Keratinocyte (primary cell): Measurements from ENCODE around the gene RSPH9. TPM values are rescaled to one million over a fixed set of nuclear protein-coding genes. Genes with fewer than 3 reads are reported as not detected.
"Not testable (repeated sequence)": the region's sequence is repeated elsewhere in the genome, so short reads cannot be mapped to it uniquely, and the experiment has no call there.

Experiments
- DNase-seq: peaks from one replicate; pipeline ENCODE4 v3.0.0-alpha.2; 2011; ENCODE audit warnings: low read depth, missing footprints, low spot score
- FAIRE-seq: peaks from 2 replicates; lab custom pipeline; 2011; peaks lifted over from hg19 to GRCh38; lab: Jason Lieb, UNC
- H2AFZ ChIP-seq: 2 replicates; pipeline ENCODE4 v1.6.0; 2012; ENCODE audit warnings: low read length, control low read depth, inconsistent platforms; ENCODE audit not compliant: control insufficient read depth
- H3K27ac ChIP-seq: 2 replicates; pipeline ENCODE4 v1.5.1; 2011; ENCODE audit warnings: low read length; ENCODE audit not compliant: control insufficient read depth, insufficient read depth
- H3K27me3 ChIP-seq: 3 replicates; pipeline ENCODE4 v1.6.0; 2011; ENCODE audit warnings: low read length; ENCODE audit not compliant: control insufficient read depth, insufficient read depth; ENCODE audit errors: extremely low read depth
- H3K36me3 ChIP-seq, 2 experiments: 2 replicates in 1 of 2; 3 replicates in 1 of 2; pipeline ENCODE4 v1.5.1; 2011; ENCODE audit warnings: low read length in 2 of 2, mild to moderate bottlenecking in 1 of 2; ENCODE audit not compliant: control insufficient read depth in 2 of 2, insufficient read depth in 2 of 2; ENCODE audit errors: extremely low read depth in 1 of 2
- H3K4me1 ChIP-seq: 3 replicates; pipeline ENCODE4 v1.5.1; 2011; ENCODE audit warnings: low read length; ENCODE audit not compliant: control insufficient read depth, insufficient read depth; ENCODE audit errors: extremely low read depth
- H3K4me2 ChIP-seq: 3 replicates; pipeline ENCODE4 v1.6.0; 2011; ENCODE audit warnings: low read depth, low read length; ENCODE audit not compliant: control insufficient read depth, insufficient read depth; ENCODE audit errors: extremely low read depth
- H3K4me3 ChIP-seq, 3 experiments: fragments of 200-600 bp in 1 of 3; sonication (generic) in 1 of 3; 2 replicates in 2 of 3; 3 replicates in 1 of 3; pipeline ENCODE4 v1.5.1; 2011 to 2016; ENCODE audit warnings: low read length in 3 of 3, mild to moderate bottlenecking in 3 of 3, control low read depth in 2 of 3, inconsistent platforms in 1 of 3, low read depth in 1 of 3, mixed read lengths in 1 of 3, mixed run types in 1 of 3, moderate library complexity in 1 of 3; ENCODE audit not compliant: control insufficient read depth in 2 of 3, insufficient read depth in 2 of 3; ENCODE audit errors: extremely low read depth in 1 of 3
- H3K79me2 ChIP-seq: 2 replicates; pipeline ENCODE4 v1.6.0; 2012; ENCODE audit warnings: low read length; ENCODE audit not compliant: control insufficient read depth, insufficient read depth
- H3K9ac ChIP-seq: 3 replicates; pipeline ENCODE4 v1.6.0; 2011; ENCODE audit warnings: low read length; ENCODE audit not compliant: control insufficient read depth, insufficient read depth; ENCODE audit errors: extremely low read depth
- H3K9me1 ChIP-seq: 3 replicates; pipeline ENCODE4 v1.6.0; 2011; ENCODE audit warnings: low read length; ENCODE audit not compliant: control insufficient read depth, insufficient read depth; ENCODE audit errors: extremely low read depth
- H3K9me3 ChIP-seq: 2 replicates; pipeline ENCODE4 v1.5.1; 2012; ENCODE audit warnings: low read depth, low read length; ENCODE audit not compliant: control insufficient read depth
- H4K20me1 ChIP-seq: 3 replicates; pipeline ENCODE4 v1.6.0; 2011; ENCODE audit warnings: low read length; ENCODE audit not compliant: control insufficient read depth, insufficient read depth; ENCODE audit errors: extremely low read depth
- EZH2 ChIP-seq: IDR thresholded peaks from one replicate; pipeline ENCODE4 v1.6.1; 2012; ENCODE audit warnings: inconsistent platforms, mild to moderate bottlenecking, low read length, moderate library complexity
- dilution Hi-C: fragments of 300-500 bp; cut with MboI; formaldehyde crosslinking; loops from one replicate; pipeline ENCODE4 v1.7.0; 2020; ENCODE audit warnings: low sequenced_read_pairs; ENCODE audit not compliant: extremely low pct_ligation_motif_present
- polyA plus RNA-seq, 5 experiments: library from polyadenylated mRNA; depleted of rRNA in 3 of 5; stranded (reverse) in 3 of 5; stranded (forward) in 1 of 5; unstranded in 1 of 5; fragments of >200 nt; gene quantifications; 1 replicate in 1 of 5; 2 replicates in 3 of 5; 3 replicates in 1 of 5; pipeline versions ENCODE4 v1.2.1 to v1.2.3, GENCODE V29; 2011 to 2012; ENCODE audit warnings: missing spikeins in 2 of 5, low read depth in 1 of 5, low replicate concordance in 1 of 5
- TF ChIP-seq, protein P1 (sequence below), 3 experiments: IDR thresholded peaks in 1 of 3; conservative IDR thresholded peaks in 1 of 3; optimal IDR thresholded peaks in 1 of 3; 2 replicates in 2 of 3; 3 replicates in 1 of 3; pipeline versions ENCODE3 to v1.5.1; 2011; ENCODE audit warnings: low read length in 3 of 3, mild to moderate bottlenecking in 3 of 3, moderate library complexity in 2 of 3, control low read depth in 1 of 3, inconsistent platforms in 1 of 3; ENCODE audit not compliant: insufficient read depth in 2 of 3; ENCODE audit errors: extremely low read depth in 1 of 3

RSPH9 gene
- polyA plus RNA-seq, 1 donor (not counting 4 experiments of a cell fraction or from before 2014, with no cell fraction given) = not detected

- no peak overlapping the region for H3K4me2 ChIP-seq
- no peak overlapping the region for H2AFZ ChIP-seq
- H3K27me3 ChIP-seq = no peaks in the 10 kb centered on the region
- no peaks in the 10 kb centered on the region for H3K36me3 ChIP-seq
- no peak for TF ChIP-seq EZH2
- TF ChIP-seq, protein P1, sequence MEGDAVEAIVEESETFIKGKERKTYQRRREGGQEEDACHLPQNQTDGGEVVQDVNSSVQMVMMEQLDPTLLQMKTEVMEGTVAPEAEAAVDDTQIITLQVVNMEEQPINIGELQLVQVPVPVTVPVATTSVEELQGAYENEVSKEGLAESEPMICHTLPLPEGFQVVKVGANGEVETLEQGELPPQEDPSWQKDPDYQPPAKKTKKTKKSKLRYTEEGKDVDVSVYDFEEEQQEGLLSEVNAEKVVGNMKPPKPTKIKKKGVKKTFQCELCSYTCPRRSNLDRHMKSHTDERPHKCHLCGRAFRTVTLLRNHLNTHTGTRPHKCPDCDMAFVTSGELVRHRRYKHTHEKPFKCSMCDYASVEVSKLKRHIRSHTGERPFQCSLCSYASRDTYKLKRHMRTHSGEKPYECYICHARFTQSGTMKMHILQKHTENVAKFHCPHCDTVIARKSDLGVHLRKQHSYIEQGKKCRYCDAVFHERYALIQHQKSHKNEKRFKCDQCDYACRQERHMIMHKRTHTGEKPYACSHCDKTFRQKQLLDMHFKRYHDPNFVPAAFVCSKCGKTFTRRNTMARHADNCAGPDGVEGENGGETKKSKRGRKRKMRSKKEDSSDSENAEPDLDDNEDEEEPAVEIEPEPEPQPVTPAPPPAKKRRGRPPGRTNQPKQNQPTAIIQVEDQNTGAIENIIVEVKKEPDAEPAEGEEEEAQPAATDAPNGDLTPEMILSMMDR (optimal IDR thresholded peaks at IDR 0.05 in 1 of 3, IDR thresholded peaks at IDR 0.05 in 1 of 3, conservative IDR thresholded peaks at IDR 0.05 in 1 of 3; ENCODE audit: extremely low read depth in 1 of 3, insufficient read depth in 2 of 3, low read length in 3 of 3) = no peak
- no peak overlapping the region for H3K27ac ChIP-seq
- no peaks in the 10 kb centered on the region for H3K9me3 ChIP-seq
- FAIRE-seq (no peak), DNase-seq (no peak)
- no peaks in the 10 kb centered on the region for H3K79me2 ChIP-seq
- no peak overlapping the region for H3K4me3 ChIP-seq
- H3K9me1 ChIP-seq = no peaks in the 10 kb centered on the region
- H3K4me1 ChIP-seq = no peaks in the 10 kb centered on the region
- no peak overlapping the region for H3K9ac ChIP-seq
- dilution Hi-C loops = no loop called here
- no peaks in the 10 kb centered on the region for H4K20me1 ChIP-seq
Measured at GRCh38 chr6:43648248-43648647, 3.4 kb downstream of the RSPH9 start.

DNA sequence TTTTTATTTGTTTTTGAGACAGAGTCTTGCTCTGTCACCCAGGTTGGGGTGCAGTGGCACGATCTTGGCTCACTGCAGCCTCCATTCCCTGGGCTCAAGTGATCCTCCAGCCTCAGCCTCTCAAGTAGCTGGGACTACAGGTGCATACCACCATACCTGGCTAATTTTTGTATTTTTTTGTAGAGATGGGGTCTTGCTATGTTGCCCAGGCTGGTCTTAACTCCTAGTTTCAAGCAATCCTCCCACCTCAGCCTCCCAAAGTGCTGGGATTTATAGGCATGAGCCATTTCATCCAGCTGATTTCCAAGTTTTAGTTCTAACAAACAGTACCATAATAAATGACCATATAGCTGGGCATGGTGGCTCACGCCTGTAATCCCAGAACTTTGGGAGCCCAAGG is 8.0 kb downstream of the RSPH9 start:
- H3K9me1 ChIP-seq, H3K9ac ChIP-seq, H3K36me3 ChIP-seq, H3K79me2 ChIP-seq, H3K27me3 ChIP-seq, H3K4me3 ChIP-seq, H3K9me3 ChIP-seq, FAIRE-seq, H2AFZ ChIP-seq, DNase-seq, dilution Hi-C loops, H3K4me1 ChIP-seq, H4K20me1 ChIP-seq, H3K4me2 ChIP-seq, H3K27ac ChIP-seq: not testable (repeated sequence)

GRCh38 chr6:43657221-43657802 is 12.5 kb downstream of the RSPH9 start:
- Histone ChIP-seq H3K9ac (no peak overlapping the region), H3K9me3 (no peaks in the 10 kb centered on the region), H3K9me1 (no peaks in the 10 kb centered on the region), H3K27me3 (no peaks in the 10 kb centered on the region), H2AFZ (no peak overlapping the region), H3K4me1 (no peaks in the 10 kb centered on the region), H3K4me2 (no peak overlapping the region), H3K36me3 (no peaks in the 10 kb centered on the region), H3K79me2 (no peaks in the 10 kb centered on the region), H4K20me1 (no peaks in the 10 kb centered on the region), H3K4me3 (no peak overlapping the region), H3K27ac (no peak overlapping the region)
- TF ChIP-seq, protein P1 (optimal IDR thresholded peaks at IDR 0.05 in 1 of 3, IDR thresholded peaks at IDR 0.05 in 1 of 3, conservative IDR thresholded peaks at IDR 0.05 in 1 of 3; ENCODE audit: extremely low read depth in 1 of 3, insufficient read depth in 2 of 3, low read length in 3 of 3) = no peak
- TF ChIP-seq EZH2 = no peak
- dilution Hi-C loops = no loop called here
- no peak for FAIRE-seq
- DNase-seq = no peak
